ENCODE results near the gene NKX3-2. TPM values are rescaled to one million over a fixed set of nuclear protein-coding genes. Genes with fewer than 3 reads are reported as not detected.

Gene NKX3-2
- total and polyA plus RNA-seq, 10 donors = 0.57 to 3.1 (median 1.6) TPM

GRCh38 chr4:13511101-13511500 is 33.2 kb downstream of the NKX3-2 start:
- Histone ChIP-seq H3K27me3 (replicated peaks in 1 of 7) (peaks cover 0 to 39% (median 5%) of the 10 kb centered on the region in 7 donors), H3K27ac (no peak overlapping the region), H3K36me3 (no peaks in the 10 kb centered on the region), H3K9me3 (no peaks in the 10 kb centered on the region), H3K4me3 (no peak overlapping the region), H3K4me1 (no peaks in the 10 kb centered on the region)
- intact Hi-C loops (cut with DNase I; ENCODE audit: low total_unique reads) = no loop called here
- DNase-seq = no peak
- TF ChIP-seq POLR2A (IDR thresholded peaks at IDR 0.05) (no peak), POLR2AphosphoS5 (IDR thresholded peaks at IDR 0.05) (no peak), CTCF (IDR thresholded peaks at IDR 0.05 in 8 of 11, conservative IDR thresholded peaks at IDR 0.05 in 3 of 11) (no peak)

- Histone ChIP-seq H3K9me3 (no peaks in the 10 kb centered on the region), H3K27ac (no peak overlapping the region), H3K27me3 (replicated peaks in 1 of 7) (peaks cover 0 to 28% (median 5%) of the 10 kb centered on the region in 7 donors), H3K4me1 (no peaks in the 10 kb centered on the region), H3K36me3 (no peaks in the 10 kb centered on the region), H3K4me3 (no peak overlapping the region)
- intact Hi-C loops (cut with DNase I; ENCODE audit: low total_unique reads) = no loop called here
- DNase-seq = no peak
- WGBS, 5 donors = 72 to 91% (median 87%) methylated on average over 1 of the region's 1 CpG
- TF ChIP-seq CTCF (IDR thresholded peaks at IDR 0.05 in 8 of 11, conservative IDR thresholded peaks at IDR 0.05 in 3 of 11) (no peak), POLR2A (IDR thresholded peaks at IDR 0.05) (no peak), POLR2AphosphoS5 (IDR thresholded peaks at IDR 0.05) (no peak)
Measured at GRCh38 chr4:13509442-13509841, 34.9 kb downstream of the NKX3-2 start.

GRCh38 chr4:13504374-13504773 is 39.9 kb downstream of the NKX3-2 start:
- Histone ChIP-seq H3K27ac (no peak overlapping the region), H3K27me3 (replicated peaks in 1 of 7) (peaks cover 0 to 17% (median 0%) of the 10 kb centered on the region in 7 donors), H3K36me3 (no peaks in the 10 kb centered on the region), H3K4me1 (no peaks in the 10 kb centered on the region), H3K9me3 (no peaks in the 10 kb centered on the region), H3K4me3 (no peak overlapping the region)
- no peak for DNase-seq
- TF ChIP-seq POLR2AphosphoS5 (IDR thresholded peaks at IDR 0.05) (no peak), POLR2A (IDR thresholded peaks at IDR 0.05) (no peak), CTCF (IDR thresholded peaks at IDR 0.05 in 8 of 11, conservative IDR thresholded peaks at IDR 0.05 in 3 of 11) (no peak)
- intact Hi-C loops (cut with DNase I; ENCODE audit: low total_unique reads) = no loop called here
- 92 to 96% (median 95%) methylated on average over 5 of the region's 5 CpGs for WGBS, 5 donors

GRCh38 chr4:13498469-13498868 is 45.8 kb downstream of the NKX3-2 start:
- WGBS, 5 donors = 73 to 85% (median 78%) methylated on average over 1 of the region's 1 CpG
- peaks cover 0 to 6% (median 0%) of the 10 kb centered on the region in 6 donors for H3K4me1 ChIP-seq
- peaks cover 0 to 37% (median 0%) of the 10 kb centered on the region in 7 donors for H3K27me3 ChIP-seq (replicated peaks in 1 of 7)

More at GRCh38 chr4:13498469-13498868, 45.8 kb downstream of the NKX3-2 start:
- intact Hi-C loops (cut with DNase I; ENCODE audit: low total_unique reads) = no loop called here
- Histone ChIP-seq H3K36me3 (no peaks in the 10 kb centered on the region), H3K27ac (no peak overlapping the region), H3K4me3 (no peak overlapping the region), H3K9me3 (peaks cover 0 to 7% (median 2%) of the 10 kb centered on the region in 8 donors)
- TF ChIP-seq CTCF (IDR thresholded peaks at IDR 0.05 in 8 of 11, conservative IDR thresholded peaks at IDR 0.05 in 3 of 11) = no peak
- no peak for TF ChIP-seq POLR2A (IDR thresholded peaks at IDR 0.05)
- no peak for TF ChIP-seq POLR2AphosphoS5 (IDR thresholded peaks at IDR 0.05)
- no peak for DNase-seq
